Measurements from ENCODE around the gene PAPSS1. TPM values are rescaled to one million over a fixed set of nuclear protein-coding genes. Genes with fewer than 3 reads are reported as not detected.
A peak's percentile ranks its signal among the peaks of the same experiment; 100 is the strongest.

The PAPSS1 gene
- total and polyA plus RNA-seq, 2 donors (not counting 3 experiments of a cell fraction or from before 2014, with no cell fraction given), result 69.6 to 77.2 TPM

GRCh38 chr4:107757864-107758476 is 37.9 kb upstream of the PAPSS1 start:
- Histone ChIP-seq H3K9me3 (replicated peaks; ENCODE audit: control insufficient read depth, insufficient read depth, low read length) (no peaks in the 10 kb centered on the region), H3K4me2 (ENCODE audit: insufficient read depth, low read length) (no peak overlapping the region), H3K9me1 (replicated peaks; ENCODE audit: control insufficient read depth, extremely low read depth, insufficient read depth, low read length) (no peaks in the 10 kb centered on the region), H3K27me3 (ENCODE audit: control insufficient read depth in 2 of 2, insufficient read depth in 2 of 2, low read length in 2 of 2) (peaks cover 4 to 5% of the 10 kb centered on the region in 2 experiments), H3K9ac (replicated peaks; ENCODE audit: extremely low read depth, insufficient read depth, low read length) (no peak overlapping the region), H4K20me1 (replicated peaks; ENCODE audit: control insufficient read depth, extremely low read depth, insufficient read depth, low read length) (no peaks in the 10 kb centered on the region), H3K4me3 (replicated peaks in 1 of 3; ENCODE audit: insufficient read depth in 1 of 3, low read depth in 1 of 3, low read length in 3 of 3) (no peak overlapping the region), H2AFZ (ENCODE audit: low read depth, low read length) (no peak overlapping the region), H3K4me1 (ENCODE audit: control insufficient read depth, extremely low read depth, insufficient read depth, low read length) (no peaks in the 10 kb centered on the region), H3K79me2 (ENCODE audit: control insufficient read depth, insufficient read depth, low read length) (no peaks in the 10 kb centered on the region), H3K36me3 (ENCODE audit: control insufficient read depth in 2 of 2, extremely low read depth in 1 of 2, insufficient read depth in 2 of 2, low read length in 2 of 2) (no peaks in the 10 kb centered on the region), H3K27ac (ENCODE audit: insufficient read depth, low read depth, low read length) (no peak overlapping the region)
- CTCF ChIA-PET, result interaction anchor here (0.7 to 5.2 kb wide), 23 partner anchors 9 to 261 kb away, joined by 3 to 89 read pairs (median 4); partner anchors contain the start of genes CYP2U1 and SGMS2
- DNase-seq (ENCODE audit: low read depth, low spot score) (peak; percentile 36), FAIRE-seq (peak; percentile 28)
- no TSS peak for BruUV-seq (replicated peaks)
- dilution Hi-C loops (cut with MboI; ENCODE audit: extremely low pct_ligation_motif_present, low sequenced_read_pairs), result no loop called here
- intact Hi-C loops (cut with micrococcal nuclease), result loop anchor here (1.0 kb wide), 1 partner anchor 155 kb away; no protein-coding TSS in a partner anchor
- POLR2A ChIA-PET, result no interaction called here
- TF ChIP-seq MYC (IDR thresholded peaks at IDR 0.05; ENCODE audit: low read depth, low read length), result no peak
- peak in 1 of 2 donors; percentile 24 for TF ChIP-seq CTCF (IDR thresholded peaks at IDR 0.05; ENCODE audit: extremely low read depth in 1 of 2, insufficient read depth in 1 of 2, low read depth in 1 of 2, low read length in 2 of 2)

GRCh38 chr4:107757283-107757682 is 37.2 kb upstream of the PAPSS1 start:
- DNase-seq (ENCODE audit: low read depth, low spot score) (no peak), FAIRE-seq (no peak)
- Histone ChIP-seq H3K36me3 (ENCODE audit: control insufficient read depth in 2 of 2, extremely low read depth in 1 of 2, insufficient read depth in 2 of 2, low read length in 2 of 2) (no peaks in the 10 kb centered on the region), H3K4me1 (ENCODE audit: control insufficient read depth, extremely low read depth, insufficient read depth, low read length) (no peaks in the 10 kb centered on the region), H3K4me3 (replicated peaks in 1 of 3; ENCODE audit: insufficient read depth in 1 of 3, low read depth in 1 of 3, low read length in 3 of 3) (no peak overlapping the region), H4K20me1 (replicated peaks; ENCODE audit: control insufficient read depth, extremely low read depth, insufficient read depth, low read length) (no peaks in the 10 kb centered on the region), H2AFZ (ENCODE audit: low read depth, low read length) (no peak overlapping the region), H3K4me2 (ENCODE audit: insufficient read depth, low read length) (no peak overlapping the region), H3K27ac (ENCODE audit: insufficient read depth, low read depth, low read length) (no peak overlapping the region), H3K9me3 (replicated peaks; ENCODE audit: control insufficient read depth, insufficient read depth, low read length) (no peaks in the 10 kb centered on the region), H3K27me3 (ENCODE audit: control insufficient read depth in 2 of 2, insufficient read depth in 2 of 2, low read length in 2 of 2) (peaks cover 5 to 7% of the 10 kb centered on the region in 2 experiments), H3K9me1 (replicated peaks; ENCODE audit: control insufficient read depth, extremely low read depth, insufficient read depth, low read length) (no peaks in the 10 kb centered on the region), H3K9ac (replicated peaks; ENCODE audit: extremely low read depth, insufficient read depth, low read length) (no peak overlapping the region), H3K79me2 (ENCODE audit: control insufficient read depth, insufficient read depth, low read length) (no peaks in the 10 kb centered on the region)
- TF ChIP-seq FOS (IDR thresholded peaks at IDR 0.05; ENCODE audit: borderline replicate concordance, insufficient read depth, low read length), result no peak
- no peak for TF ChIP-seq POLR2AphosphoS5 (IDR thresholded peaks at IDR 0.05; ENCODE audit: insufficient read depth, low read depth, low read length)
- no peak for TF ChIP-seq MAX (IDR thresholded peaks at IDR 0.05; ENCODE audit: insufficient read depth, insufficient read length)
- TF ChIP-seq EZH2 (IDR thresholded peaks at IDR 0.05; ENCODE audit: borderline replicate concordance, low read depth, low read length, severe bottlenecking), result no peak
- intact Hi-C loops (cut with micrococcal nuclease) (no loop called here), dilution Hi-C loops (cut with MboI; ENCODE audit: extremely low pct_ligation_motif_present, low sequenced_read_pairs) (no loop called here)
- CTCF ChIA-PET, result interaction anchor here (1.6 to 5.2 kb wide), 2 partner anchors 156 to 815 kb away, joined by 5 to 89 read pairs; no protein-coding TSS in a partner anchor
- no TSS peak for BruUV-seq (replicated peaks)
- POLR2A ChIA-PET, result no interaction called here
